Activated gamma-delta T cell treated with Interleukin-2 at 50 U/mL for 16 hours (primary cell): ENCODE measurements around the gene RIF1.
"Not testable (repeated sequence)": the region's sequence is repeated elsewhere in the genome, so short reads cannot be mapped to it uniquely, and the experiment has no call there.

Experiments used
- DNase-seq: peaks from one replicate; pipeline ENCODE4 v3.0.0-alpha.2; 2020

The RIF1 gene

GRCh38 chr2:151409601-151410484 lies at the start of gene RIF1:
RIF1 (plus strand) TSS chr2:151409902; CDS start chr2:151410424, 522 bp downstream.
- peak; percentile 64 for DNase-seq

GRCh38 chr2:151361674-151362370 lies 47.9 kb upstream of the RIF1 start:
- no peak for DNase-seq

- DNase-seq = no peak
Measured at GRCh38 chr2:151363709-151364108, 46.0 kb upstream of the RIF1 start.

GRCh38 chr2:151367571-151367970 lies 42.1 kb upstream of the RIF1 start:
- DNase-seq = no peak

GRCh38 chr2:151374436-151374835 lies 35.3 kb upstream of the RIF1 start:
- no peak for DNase-seq

GRCh38 chr2:151379169-151379568 lies 30.5 kb upstream of the RIF1 start:
- DNase-seq = no peak

- DNase-seq = no peak
Measured at GRCh38 chr2:151380580-151381235, 29.0 kb upstream of the RIF1 start.

GRCh38 chr2:151381266-151381665 lies 28.4 kb upstream of the RIF1 start:
- DNase-seq = no peak

- DNase-seq = no peak
Measured at GRCh38 chr2:151388011-151388410, 21.7 kb upstream of the RIF1 start.

- no peak for DNase-seq
Measured at GRCh38 chr2:151391436-151391835, 18.3 kb upstream of the RIF1 start.

GRCh38 chr2:151394509-151394908 lies 15.2 kb upstream of the RIF1 start:
- no peak for DNase-seq

GRCh38 chr2:151395509-151396374 lies 14.0 kb upstream of the RIF1 start:
- no peak for DNase-seq

- no peak for DNase-seq
Measured at GRCh38 chr2:151399981-151400380, 9.7 kb upstream of the RIF1 start.

GRCh38 chr2:151401149-151401548 lies 8.6 kb upstream of the RIF1 start:
- no peak for DNase-seq

- no peak for DNase-seq
Measured at GRCh38 chr2:151403914-151404313, 5.8 kb upstream of the RIF1 start.

- no peak for DNase-seq
Measured at GRCh38 chr2:151405376-151405775, 4.3 kb upstream of the RIF1 start.

GRCh38 chr2:151407281-151407680 lies 2.4 kb upstream of the RIF1 start:
- no peak for DNase-seq

- DNase-seq = no peak
Measured at GRCh38 chr2:151408788-151409600, 708 bp upstream of the RIF1 start.

GRCh38 chr2:151410485-151410834 lies 758 bp downstream of the RIF1 start:
- peak; percentile 31 for DNase-seq

GRCh38 chr2:151417650-151418049 lies 7.9 kb downstream of the RIF1 start:
- DNase-seq = no peak

- DNase-seq = not testable (repeated sequence)
Measured at GRCh38 chr2:151421681-151422080, 12.0 kb downstream of the RIF1 start.

- no peak for DNase-seq
Measured at GRCh38 chr2:151422917-151423439, 13.3 kb downstream of the RIF1 start.
